DMS153 treated with DMSO at 0.1 percent for 48 hours (cell line): ENCODE results near the gene KRTAP4-4.

ENCODE experiments used
- DNase-seq: peaks from one replicate; lab custom pipeline; 2025; ENCODE audit not compliant: unreplicated experiment; lab: John Stamatoyannopoulos, UW

KRTAP4-4 gene

GRCh38 chr17:41116297-41116696 lies 44.3 kb downstream of the KRTAP4-4 start:
- DNase-seq: no peak

- DNase-seq: no peak
These were observed 49.2 kb downstream of the KRTAP4-4 start for GRCh38 chr17:41111151-41111885.
